ENCODE data around the gene CPNE5.

- no peak for TF ChIP-seq CTCF (IDR thresholded peaks at IDR 0.05 in 8 of 11, conservative IDR thresholded peaks at IDR 0.05 in 3 of 11)
- no peak for TF ChIP-seq POLR2A (IDR thresholded peaks at IDR 0.05)
- TF ChIP-seq POLR2AphosphoS5 (IDR thresholded peaks at IDR 0.05): no peak
Observed at GRCh38 chr6:36717871-36718540, 121.2 kb downstream of the CPNE5 start.

Measured in spleen (tissue), 7 donors.